Brain microvascular endothelial cell (primary cell): ENCODE results near the gene ASB14.
A peak's percentile ranks its signal among the peaks of the same experiment; 100 is the strongest.
"Not testable (repeated sequence)": the region's sequence is repeated elsewhere in the genome, so short reads cannot be mapped to it uniquely, and the experiment has no call there.

Source experiments
- DNase-seq: peaks from one replicate; pipeline ENCODE4 v3.0.0-alpha.2; 2020
- H3K27ac ChIP-seq: fragments of 250-450 bp; sonication (Bioruptor Pico); 2 replicates; pipeline ENCODE4 v1.5.1; 2020; ENCODE audit warnings: mild to moderate bottlenecking, moderate library complexity
- H3K27me3 ChIP-seq: fragments of 250-450 bp; sonication (Bioruptor Pico); replicated peaks from 2 replicates; pipeline ENCODE4 v1.5.1; 2020; ENCODE audit warnings: mild to moderate bottlenecking
- H3K36me3 ChIP-seq: fragments of 250-450 bp; sonication (Bioruptor Pico); replicated peaks from 2 replicates; pipeline ENCODE4 v1.5.1; 2020; ENCODE audit warnings: mild to moderate bottlenecking
- H3K4me3 ChIP-seq: 2 replicates; pipeline ENCODE4 v1.5.1; 2011; ENCODE audit warnings: low read depth, mild to moderate bottlenecking, control low read depth, low read length, moderate library complexity
- CTCF ChIP-seq: IDR thresholded peaks from 2 replicates; pipeline ENCODE4 v1.5.1; 2011; ENCODE audit warnings: low read depth, mild to moderate bottlenecking, moderate library complexity, low read length, control low read depth, inconsistent platforms; ENCODE audit errors: missing control alignments
- in situ Hi-C: cut with HindIII; loops from 2 replicates; pipeline ENCODE4 v1.10.0; 2017; ENCODE audit warnings: low sequenced_read_pairs, low pct_ligation_motif_present

ASB14 gene

GRCh38 chr3:57292159-57292896 is at the start of gene ASB14:
TSS of gene ASB14 (minus strand) at chr3:57292685. CDS start at chr3:57292033, 652 bp downstream.
- Histone ChIP-seq H3K4me3 (no peak within 1 kb of the TSS), H3K36me3 (no peaks in the 10 kb centered on the region), H3K27ac (no peak within 1 kb of the TSS), H3K27me3 (no peaks in the 10 kb centered on the region)
- no peak for DNase-seq
- no peak for TF ChIP-seq CTCF
- in situ Hi-C loops, result no loop called here

GRCh38 chr3:57339071-57339642 is 46.7 kb upstream of the ASB14 start:
- H3K27ac ChIP-seq, DNase-seq, H3K27me3 ChIP-seq, H3K4me3 ChIP-seq, in situ Hi-C loops, H3K36me3 ChIP-seq: not testable (repeated sequence)

GRCh38 chr3:57338272-57339070 is 46.0 kb upstream of the ASB14 start:
- H3K4me3 ChIP-seq, H3K27me3 ChIP-seq, DNase-seq, H3K27ac ChIP-seq, in situ Hi-C loops, H3K36me3 ChIP-seq: not testable (repeated sequence)

GRCh38 chr3:57335283-57335938 is 42.9 kb upstream of the ASB14 start:
- in situ Hi-C loops, result no loop called here
- Histone ChIP-seq H3K27ac (no peak overlapping the region), H3K36me3 (no peaks in the 10 kb centered on the region), H3K27me3 (no peaks in the 10 kb centered on the region), H3K4me3 (no peak overlapping the region)
- no peak for DNase-seq
- no peak for TF ChIP-seq CTCF

GRCh38 chr3:57331078-57331610 is 38.7 kb upstream of the ASB14 start:
- Histone ChIP-seq H3K27me3 (no peaks in the 10 kb centered on the region), H3K4me3 (no peak overlapping the region), H3K27ac (no peak overlapping the region), H3K36me3 (no peaks in the 10 kb centered on the region)
- DNase-seq, result no peak
- in situ Hi-C loops, result no loop called here
- TF ChIP-seq CTCF, result peak; percentile 24

GRCh38 chr3:57326498-57326897 is 34.0 kb upstream of the ASB14 start:
- H3K27me3 ChIP-seq, H3K4me3 ChIP-seq, H3K36me3 ChIP-seq, DNase-seq, H3K27ac ChIP-seq, in situ Hi-C loops: not testable (repeated sequence)

- Histone ChIP-seq H3K4me3 (no peak overlapping the region), H3K27me3 (no peaks in the 10 kb centered on the region)
- no peak for TF ChIP-seq CTCF
Measured at GRCh38 chr3:57314204-57314603, 21.7 kb upstream of the ASB14 start.

More at GRCh38 chr3:57314204-57314603, 21.7 kb upstream of the ASB14 start:
- in situ Hi-C loops, result no loop called here
- DNase-seq, result no peak
- Histone ChIP-seq H3K36me3 (no peaks in the 10 kb centered on the region), H3K27ac (no peak overlapping the region)
